GM18867 (cell line): ENCODE measurements around the gene CREB5.

ENCODE experiments used
- ATAC-seq: cut with Tn5 transposase; IDR thresholded peaks from one replicate; pipeline ENCODE4 v1.9.1; 2021; ENCODE audit warnings: mild to moderate bottlenecking, moderate library complexity; ENCODE audit not compliant: unreplicated experiment

Gene CREB5

DNA sequence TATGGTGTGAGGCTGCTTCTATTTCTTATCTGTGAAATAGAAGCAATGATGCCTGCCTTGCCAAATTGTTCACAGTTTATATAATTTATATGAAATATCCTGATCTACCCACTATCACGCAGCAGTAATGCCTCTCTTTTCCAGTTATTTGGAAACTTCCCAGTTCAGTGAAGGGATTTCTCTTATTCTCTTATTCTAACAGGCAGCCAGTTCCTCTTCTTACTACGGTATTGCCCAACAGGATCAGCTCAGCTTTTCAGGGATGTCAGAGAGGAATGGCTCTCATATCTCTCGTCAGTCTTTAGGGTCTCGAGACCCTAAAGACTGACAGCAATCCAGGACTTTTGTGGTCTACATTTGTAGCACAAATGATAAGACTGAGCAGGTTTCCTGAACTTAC, 215.6 kb downstream of the CREB5 start:
- no peak for ATAC-seq

DNA sequence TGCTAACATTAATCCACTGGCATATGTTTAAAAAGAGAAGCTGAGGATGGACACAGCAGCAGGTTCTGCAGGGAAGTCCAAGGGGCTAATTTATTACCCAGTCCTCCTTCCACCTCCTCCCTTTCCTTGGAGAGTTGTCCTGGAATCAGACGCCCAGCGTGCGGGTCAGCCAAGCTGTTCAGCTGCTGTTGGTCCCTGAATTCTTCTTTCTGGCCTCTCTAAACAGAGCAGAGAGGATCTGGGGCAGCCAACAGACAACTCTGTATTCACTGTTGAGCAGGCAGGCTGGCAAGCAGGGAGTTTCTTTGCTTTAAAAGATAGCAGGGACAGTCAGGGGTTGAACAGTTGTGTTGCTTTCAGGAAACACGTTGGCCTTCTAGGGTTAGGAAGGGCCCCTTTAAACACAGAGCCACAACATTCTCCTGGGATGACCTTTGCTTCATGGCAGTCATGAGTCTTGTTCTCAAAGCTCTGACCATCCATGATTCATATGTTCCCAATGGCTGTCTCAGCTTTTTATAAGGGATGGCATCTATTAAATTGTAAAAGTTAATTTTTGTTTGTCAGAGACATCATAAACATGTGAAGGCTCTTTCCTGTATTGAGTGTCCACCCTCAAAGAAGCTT, 217.0 kb downstream of the CREB5 start:
- no peak for ATAC-seq

DNA sequence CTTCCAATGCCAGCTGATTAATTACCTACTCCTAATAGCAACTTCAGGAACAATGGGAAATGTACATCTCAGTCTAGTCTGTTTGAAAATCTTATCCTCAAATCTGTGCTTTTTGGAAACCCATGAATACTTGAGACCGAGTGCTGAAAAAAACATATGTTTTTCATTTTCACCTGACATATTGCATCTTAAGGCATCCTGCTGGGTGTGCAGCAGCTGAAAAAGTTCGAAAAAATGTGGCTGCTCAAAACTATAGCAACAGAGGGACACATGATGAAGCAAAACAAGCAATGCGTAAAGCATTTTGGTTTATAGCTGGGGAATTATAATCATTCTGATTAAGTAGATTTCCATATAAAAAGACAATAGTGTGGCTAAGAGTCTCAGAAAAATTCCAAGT, 218.0 kb downstream of the CREB5 start:
- no peak for ATAC-seq

DNA sequence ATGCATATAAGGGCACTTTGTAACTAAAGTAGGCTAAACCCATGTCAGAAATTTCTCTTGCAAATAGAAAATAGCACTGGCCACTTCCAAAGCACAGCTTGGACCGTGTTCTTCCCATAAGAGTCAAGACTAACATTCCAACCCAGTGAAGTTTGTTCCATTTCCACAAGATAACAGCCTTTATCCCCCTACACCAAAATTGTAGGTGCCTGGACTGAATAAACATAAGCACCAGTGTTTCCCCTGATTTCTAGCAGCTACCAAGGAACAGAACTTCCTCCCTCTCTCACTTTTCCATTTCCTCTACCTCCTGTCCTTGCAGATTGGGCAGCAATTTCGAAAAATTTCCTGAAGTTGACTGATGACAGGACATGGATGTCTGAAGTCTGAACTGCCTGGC, 219.7 kb downstream of the CREB5 start:
- no peak for ATAC-seq

DNA sequence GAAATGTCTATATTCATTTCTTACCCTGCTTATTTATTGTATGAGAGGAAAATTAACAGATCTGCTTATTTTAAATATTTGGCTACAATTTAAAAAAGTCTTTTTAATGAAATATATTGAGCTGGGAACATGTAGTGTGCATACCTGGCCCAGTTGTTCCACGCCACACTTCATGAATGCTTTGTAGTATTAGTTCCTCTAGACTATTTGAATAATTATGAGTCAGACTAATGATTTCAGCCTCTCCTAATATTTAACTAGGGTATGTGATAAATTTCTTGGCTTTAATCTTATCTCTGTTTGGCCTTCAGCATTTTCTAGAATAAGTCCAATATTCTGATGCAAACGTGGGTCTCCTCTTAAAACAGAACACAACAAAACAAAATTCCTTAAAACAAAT, 226.6 kb downstream of the CREB5 start:
- ATAC-seq: no peak

DNA sequence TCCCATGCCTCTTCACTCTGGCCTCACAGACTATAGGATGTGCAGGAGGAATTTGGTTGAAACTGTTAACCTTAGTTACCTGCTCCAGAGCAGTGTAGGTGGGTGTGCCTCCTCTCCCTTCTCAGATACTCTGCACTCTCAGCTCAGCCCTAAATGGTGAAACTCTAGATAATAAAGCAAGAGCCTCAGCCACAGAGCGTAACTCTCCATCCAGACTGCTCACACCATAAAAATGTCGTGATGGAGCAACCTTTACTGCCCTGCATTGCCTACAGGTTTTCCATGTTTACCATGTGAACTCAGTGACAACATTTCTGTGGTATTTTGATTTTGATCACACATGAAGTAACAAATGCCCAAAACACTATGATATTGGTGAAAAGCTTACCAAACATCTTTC, 227.7 kb downstream of the CREB5 start:
- no peak for ATAC-seq

DNA sequence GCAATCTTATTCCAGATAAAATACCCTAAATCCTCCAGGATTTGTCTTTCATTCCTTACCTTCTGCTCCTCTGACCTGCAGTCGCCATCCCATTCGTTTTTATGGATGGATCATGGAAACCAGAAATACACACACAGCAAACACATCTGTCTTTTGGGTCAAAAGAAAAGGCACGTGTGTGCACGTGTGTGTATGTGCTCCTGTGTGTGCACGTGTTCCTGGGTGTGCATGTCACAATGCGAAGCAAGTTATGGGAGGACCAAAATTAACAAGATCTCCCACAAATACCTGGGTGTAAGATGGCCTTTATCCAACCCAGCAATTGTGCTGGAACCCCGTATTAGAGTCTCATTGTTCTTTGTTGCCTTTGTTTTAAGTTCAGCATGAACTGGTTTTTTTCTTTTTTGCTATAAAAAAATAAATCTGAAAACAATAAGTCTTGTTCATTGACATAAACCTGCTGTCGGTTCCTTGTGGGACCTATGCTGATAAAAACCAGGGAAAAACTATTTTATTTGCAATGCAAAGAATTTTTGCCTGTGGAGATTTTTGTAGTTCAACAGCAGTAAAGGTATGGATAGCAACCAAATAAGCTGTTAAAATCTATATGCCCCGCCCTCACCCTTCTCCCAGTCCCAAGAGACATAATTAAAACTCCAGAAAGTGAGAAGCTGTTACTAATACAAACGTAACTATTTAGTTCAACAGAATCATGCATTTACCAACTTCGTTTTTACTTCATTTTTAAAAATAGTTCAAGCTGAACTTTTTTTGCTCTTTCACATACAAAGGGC, 229.6 kb downstream of the CREB5 start:
- no peak for ATAC-seq

DNA sequence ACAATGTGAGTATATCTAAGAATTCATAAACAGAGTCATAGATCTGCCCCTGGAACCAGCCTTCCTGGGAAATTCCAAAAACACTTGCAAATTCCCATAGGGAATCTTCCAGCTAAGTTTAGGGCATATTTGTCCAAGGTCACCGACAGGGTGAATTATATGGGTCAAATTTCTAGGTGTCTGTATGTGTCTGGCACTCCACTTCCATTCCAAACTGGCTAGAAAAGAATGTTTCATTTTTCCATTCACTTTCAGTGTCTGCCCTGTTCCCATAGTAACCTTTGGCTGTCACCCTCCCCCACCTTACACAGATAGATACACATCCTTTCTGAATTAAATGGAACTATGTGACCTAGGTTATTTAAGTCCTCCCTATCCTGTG, 230.9 kb downstream of the CREB5 start:
- no peak for ATAC-seq

DNA sequence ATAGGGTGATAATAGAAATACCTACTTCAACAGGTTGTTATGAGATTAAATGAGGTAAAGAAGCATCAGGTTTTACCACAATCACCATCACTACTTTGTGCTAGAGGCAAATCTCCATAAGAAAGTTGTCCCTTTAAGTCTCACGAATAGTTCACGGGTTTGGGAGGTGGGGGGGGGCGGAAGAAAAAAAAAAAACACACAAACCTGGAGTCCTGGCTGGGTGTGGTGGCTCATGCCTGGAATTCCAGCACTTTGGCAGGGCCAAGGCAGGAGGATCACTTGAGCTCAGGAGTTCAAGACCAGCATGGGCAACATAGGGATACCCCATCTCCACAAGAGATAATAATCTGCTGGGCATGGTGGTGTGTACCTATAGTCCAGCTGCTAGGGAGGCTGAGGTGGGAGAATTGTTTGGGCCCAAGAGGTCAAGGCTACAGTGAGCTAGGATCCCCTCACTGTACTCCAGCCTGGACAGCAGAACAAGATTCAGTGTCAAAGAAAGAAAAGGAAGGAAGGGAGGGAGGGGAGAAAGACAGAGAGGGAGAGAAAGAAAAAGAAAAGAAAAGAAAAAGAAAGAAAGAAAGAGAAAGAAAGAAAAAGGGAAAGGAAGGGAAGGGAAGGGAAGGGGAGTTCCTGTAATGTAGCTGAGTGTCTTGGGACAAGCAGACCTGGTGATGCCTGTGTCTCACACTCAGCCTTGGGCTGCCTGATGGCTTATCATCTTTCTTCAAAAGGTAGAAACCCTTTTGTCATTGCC, 231.4 kb downstream of the CREB5 start:
- ATAC-seq: no peak

DNA sequence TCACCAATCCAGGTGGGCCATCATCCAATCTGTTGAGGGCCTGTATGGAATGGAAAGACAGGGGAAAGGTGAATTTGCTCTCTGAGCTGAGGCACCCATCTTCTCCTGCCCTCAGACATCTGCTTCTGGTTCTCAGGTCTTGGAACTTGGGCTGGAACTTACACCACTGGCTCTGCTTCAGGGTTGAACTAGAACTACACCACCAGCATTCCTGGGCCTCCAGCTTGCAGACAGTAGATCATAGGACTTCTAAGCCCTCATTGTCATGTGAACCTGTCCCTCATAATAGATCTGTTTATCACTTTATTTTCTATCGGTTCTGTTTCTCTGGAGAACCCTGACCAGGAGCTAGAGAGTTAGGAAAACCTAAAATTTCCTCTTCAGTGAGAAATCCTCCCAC, 233.5 kb downstream of the CREB5 start:
- no peak for ATAC-seq

DNA sequence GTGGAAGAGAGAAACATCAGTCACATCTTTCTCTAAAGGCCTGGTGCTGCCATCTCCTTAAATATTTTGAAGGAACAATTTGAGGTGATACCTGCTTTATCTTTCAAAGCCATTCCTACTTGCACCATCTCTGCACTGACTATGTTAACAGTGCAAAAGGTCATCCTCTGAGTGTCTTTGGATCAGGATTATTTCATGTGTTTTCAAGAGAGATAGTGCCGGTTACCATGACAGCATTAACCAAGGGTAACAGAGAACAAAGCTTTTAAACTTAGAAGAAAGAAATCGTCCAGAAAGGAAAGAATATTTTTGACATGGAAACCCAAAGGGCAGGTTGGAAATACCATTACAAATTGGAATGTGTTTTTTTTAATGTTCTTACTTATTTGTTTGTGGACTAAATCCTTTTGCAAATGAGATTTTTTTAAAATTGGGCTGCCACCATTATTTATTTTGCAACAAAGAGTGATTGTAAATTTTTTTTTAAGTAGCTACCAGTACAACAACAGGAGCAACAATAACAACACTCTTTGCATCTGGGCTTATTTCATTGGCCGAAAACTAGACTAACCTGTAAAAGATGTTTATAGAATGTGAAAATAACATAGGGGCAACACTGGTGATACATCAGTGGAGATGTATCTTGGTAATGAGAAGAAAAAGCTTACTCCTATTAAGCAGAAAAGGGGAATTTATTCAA, 234.2 kb downstream of the CREB5 start:
- no peak for ATAC-seq

DNA sequence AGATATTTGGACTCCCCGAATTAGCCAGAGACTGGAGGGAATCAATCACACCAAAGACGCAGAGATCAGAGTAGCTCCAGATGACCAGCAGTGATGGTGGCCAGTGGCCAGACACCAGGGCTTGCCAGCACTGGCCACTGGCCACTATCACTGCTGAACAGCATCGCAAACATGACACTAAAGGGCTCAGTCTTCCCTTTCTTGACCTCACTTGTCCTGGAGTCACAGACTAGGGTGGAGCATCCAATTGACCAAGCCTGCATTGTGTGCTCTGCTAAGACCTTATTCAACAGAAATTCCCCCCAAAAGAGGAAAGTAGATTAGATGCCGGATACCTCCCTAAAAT, 234.7 kb downstream of the CREB5 start:
- ATAC-seq: no peak

DNA sequence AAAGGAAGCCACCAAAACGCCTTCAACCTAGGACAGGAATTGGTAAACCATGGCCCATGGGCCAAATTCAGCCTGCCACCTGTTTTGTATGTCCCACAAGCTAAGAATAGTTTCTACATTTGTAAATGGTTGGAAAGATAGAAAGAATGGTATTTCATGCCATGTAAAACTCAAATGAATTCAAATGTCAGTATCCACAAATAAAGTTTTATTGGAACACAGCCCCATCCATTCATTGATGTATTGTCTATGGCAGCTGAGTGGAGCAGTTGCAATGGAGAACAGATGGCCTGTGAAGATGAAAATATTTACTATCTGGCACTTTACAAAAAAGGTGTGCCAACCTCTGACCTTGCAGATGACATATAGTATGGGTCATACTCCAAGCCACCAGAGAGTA, 236.9 kb downstream of the CREB5 start:
- no peak for ATAC-seq

DNA sequence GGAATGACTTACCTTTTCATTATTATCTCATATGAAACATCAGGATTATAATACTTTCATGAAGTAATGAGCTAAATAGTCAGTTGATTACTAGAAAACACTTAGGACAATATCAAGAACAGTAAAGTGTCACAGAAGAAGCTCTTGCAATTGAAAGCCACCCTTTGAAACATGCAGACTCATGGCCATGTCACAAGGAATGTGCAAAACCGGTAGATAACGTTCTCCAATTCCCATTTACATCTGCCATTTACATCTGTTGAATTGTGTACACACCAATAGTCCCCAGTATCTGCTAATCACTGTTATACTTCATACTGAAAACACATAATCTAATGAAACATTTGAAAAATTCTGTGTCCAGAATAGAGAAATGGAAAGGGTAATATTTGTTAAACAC, 237.5 kb downstream of the CREB5 start:
- no peak for ATAC-seq

DNA sequence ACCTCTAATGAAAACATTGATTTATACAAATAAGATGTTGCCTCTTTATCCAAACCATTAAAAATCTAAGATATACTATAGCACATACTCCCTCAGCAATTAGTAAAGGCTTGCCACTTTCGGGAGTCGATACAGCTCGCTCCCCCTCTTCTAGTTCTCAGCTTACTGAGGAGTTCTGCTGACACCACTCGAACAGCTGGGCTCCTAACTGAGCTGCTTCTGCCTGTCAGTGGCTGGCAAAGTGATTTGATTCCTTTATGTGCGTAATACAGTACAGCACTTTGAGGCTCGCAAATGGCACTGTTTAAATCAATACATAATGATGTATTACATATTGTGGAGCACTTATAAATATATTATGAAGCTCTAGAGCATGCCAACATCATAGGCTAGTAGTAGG, 241.8 kb downstream of the CREB5 start:
- no peak for ATAC-seq

DNA sequence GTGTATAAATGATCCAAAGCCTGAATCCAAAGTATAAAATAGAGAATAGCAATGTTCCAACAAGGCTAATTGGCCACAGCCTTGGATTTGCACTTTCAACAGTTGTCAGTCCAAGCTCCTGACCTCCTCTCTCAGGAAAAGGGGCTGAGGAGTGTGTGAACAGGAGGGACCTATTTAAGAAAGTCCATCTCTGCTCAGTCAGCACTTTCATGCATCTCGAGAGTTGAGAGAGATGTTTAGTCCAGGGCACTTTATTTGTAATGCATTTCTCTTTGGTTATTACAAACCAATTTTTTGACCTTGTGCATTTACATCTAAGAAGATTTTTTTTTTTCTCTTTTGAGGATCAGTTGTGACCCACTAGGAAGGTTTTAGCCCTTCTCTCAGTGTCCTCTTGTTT, 244.2 kb downstream of the CREB5 start:
- no peak for ATAC-seq

DNA sequence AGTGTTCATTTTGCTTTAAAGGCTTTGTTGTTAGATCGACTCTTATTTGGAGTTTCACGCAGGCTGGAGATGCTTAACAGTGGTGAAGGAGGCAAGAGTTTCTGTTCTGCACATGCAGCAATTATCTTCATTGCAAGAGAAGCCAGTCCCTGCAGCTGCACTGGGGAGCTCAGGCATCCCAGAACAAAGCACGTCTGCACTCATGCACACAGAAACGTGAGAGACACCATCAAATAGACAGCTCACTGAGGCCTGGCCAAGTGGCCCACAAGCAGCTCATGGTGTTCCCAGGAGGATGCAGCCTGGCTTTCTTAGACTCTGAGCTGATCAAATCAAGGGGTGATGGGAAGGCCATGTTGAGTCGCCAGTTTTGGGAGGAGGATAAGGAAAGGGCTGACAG, 246.1 kb downstream of the CREB5 start:
- ATAC-seq: no peak

DNA sequence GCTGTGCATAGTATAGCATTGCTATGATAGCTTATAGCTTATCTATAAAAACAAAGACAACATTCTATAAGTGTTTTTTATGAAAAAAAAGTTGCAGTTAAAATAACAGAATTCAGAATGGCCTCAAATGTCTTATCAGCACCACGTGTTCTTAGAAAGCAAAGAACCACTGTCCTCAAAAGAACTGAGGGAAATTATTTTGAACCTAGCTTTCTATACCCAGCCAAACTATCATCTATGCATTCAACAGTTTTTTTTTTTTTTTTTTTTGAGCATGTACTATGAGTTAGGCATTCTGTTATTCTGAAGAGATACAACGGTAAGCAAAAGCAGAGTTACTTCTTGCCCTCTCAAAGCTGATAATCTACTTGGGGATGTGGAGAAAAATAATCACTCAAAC, 247.8 kb downstream of the CREB5 start:
- no peak for ATAC-seq

DNA sequence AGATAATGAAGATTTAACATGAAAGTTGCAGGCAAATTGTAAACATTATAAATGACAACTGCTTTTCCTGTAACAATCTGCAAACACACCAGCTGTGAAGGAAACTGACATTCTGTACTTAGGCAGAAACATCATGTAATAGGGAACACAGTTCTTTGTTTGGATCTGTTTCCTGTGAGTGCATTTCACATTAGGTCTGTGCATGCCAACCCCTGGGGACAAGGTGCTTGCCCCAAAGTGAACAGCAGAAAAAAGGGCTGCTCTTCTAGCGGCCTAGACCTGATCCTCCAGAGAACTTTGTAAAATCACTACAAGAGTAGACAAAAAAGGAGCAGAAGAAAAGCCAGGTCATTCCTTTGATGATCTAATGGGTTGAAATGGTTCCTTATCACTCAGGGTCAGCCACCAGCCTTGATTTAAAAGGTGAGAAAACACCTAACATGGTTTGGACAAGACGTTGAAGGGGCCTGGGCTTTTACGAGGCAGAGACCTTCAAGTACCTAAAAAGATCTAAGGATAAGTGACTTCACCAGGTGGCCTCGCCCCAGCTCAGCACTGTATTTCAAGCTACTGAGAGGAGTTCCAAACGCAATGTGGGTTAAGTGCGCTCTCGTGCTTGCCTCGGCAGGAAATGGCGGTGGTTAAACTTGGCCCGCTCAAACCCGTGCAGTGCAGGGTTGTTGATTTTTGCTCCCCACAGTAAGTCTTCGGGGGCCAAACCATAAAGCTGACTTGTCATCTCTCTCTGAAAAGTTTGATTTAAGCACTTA, 249.7 kb downstream of the CREB5 start:
- ATAC-seq: no peak

DNA sequence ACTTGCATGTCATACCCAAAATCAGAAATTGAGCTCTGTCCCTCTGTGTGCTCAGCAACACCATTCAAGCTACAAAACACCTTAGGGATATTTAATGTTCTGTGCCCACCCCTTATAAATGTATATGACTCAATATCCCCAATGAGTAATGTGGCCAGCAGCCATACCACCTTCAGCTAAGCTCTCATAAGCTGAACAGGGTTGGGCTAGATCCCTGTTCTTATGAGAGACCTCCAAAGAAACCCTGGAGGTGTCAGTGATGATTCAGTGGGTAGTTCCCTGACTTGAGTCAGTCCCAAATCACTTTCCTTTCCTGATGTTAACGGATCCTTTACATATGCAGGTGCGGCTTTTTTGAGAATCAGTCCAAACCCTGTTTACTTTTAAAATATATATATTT, 253.8 kb downstream of the CREB5 start:
- no peak for ATAC-seq

DNA sequence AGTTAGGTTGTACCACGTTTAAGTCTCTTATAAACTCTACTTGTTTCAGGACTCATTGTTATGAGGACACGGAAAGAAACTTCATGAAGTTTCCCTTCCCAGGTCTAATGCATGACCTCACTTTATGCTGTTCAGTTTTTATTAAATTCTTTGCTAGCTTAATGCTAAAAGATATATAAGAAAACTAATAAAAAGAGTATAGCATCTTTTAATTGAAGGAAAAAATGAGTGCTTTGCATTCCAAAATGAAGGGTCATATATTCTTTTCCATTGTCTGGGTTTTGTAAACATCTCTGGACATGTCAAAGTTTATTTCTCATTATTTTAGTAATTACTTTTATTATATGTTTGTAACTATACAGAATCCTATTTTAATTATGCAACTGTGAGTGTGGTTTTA, 255.8 kb downstream of the CREB5 start:
- no peak for ATAC-seq
